Suprapubic skin (tissue), 4 donors: ENCODE data around the gene ALPL. TPM values are rescaled to one million over a fixed set of nuclear protein-coding genes. Genes with fewer than 3 reads are reported as not detected.

Experiments used
- DNase-seq, 2 donors: peaks; one replicate each; pipeline ENCODE4 v3.0.0-alpha.2; 2019; ENCODE audit warnings: low spot score in 2 of 2
- H3K27ac ChIP-seq: fragments of 200-600 bp; sonication (generic); one replicate; pipeline ENCODE4 v1.5.1; 2019
- H3K27me3 ChIP-seq: fragments of 200-600 bp; sonication (generic); one replicate; pipeline ENCODE4 v1.5.1; 2019
- H3K36me3 ChIP-seq: fragments of 200-600 bp; sonication (generic); one replicate; pipeline ENCODE4 v1.5.1; 2019
- H3K4me1 ChIP-seq: fragments of 200-600 bp; sonication (generic); one replicate; pipeline ENCODE4 v1.5.1; 2019
- H3K4me3 ChIP-seq: fragments of 200-600 bp; sonication (generic); one replicate; pipeline ENCODE4 v1.5.1; 2019; ENCODE audit warnings: mild to moderate bottlenecking
- H3K9me3 ChIP-seq: fragments of 200-600 bp; sonication (generic); one replicate; pipeline ENCODE4 v1.5.1; 2019
- EP300 ChIP-seq: sonication (generic); formaldehyde crosslinking; IDR thresholded peaks from one replicate; pipeline ENCODE4 v1.6.1; 2017; ENCODE audit warnings: antibody characterized with exemption
- POLR2A ChIP-seq, 2 donors: fragments of 450-650 bp; IDR thresholded peaks; one replicate each; pipeline ENCODE4 v1.6.1; 2017; ENCODE audit warnings: antibody characterized with exemption in 2 of 2, mild to moderate bottlenecking in 2 of 2, moderate library complexity in 2 of 2
- POLR2AphosphoS5 ChIP-seq, 3 donors: sonication (generic); formaldehyde crosslinking; IDR thresholded peaks; one replicate each; pipeline ENCODE4 v1.6.1; 2017; ENCODE audit warnings: antibody characterized with exemption in 3 of 3
- WGBS: methylation state at CpG from one replicate; pipeline ENCODE4 v1.1.5; 2018; 5-methylcytosine and 5-hydroxymethylcytosine counted together
- total RNA-seq, 4 donors: library from RNA; depleted of rRNA; stranded (reverse); fragments of >200 nt; gene quantifications; one replicate each; pipeline ENCODE4 v1.1.0, GENCODE V29; 2016
- TF ChIP-seq, protein P1 (sequence below), 2 donors: fragments of 200-600 bp in 1 of 2; fragments of 450-650 bp in 1 of 2; sonication (generic) in 1 of 2; IDR thresholded peaks; one replicate each; pipeline ENCODE4 v1.5.1; 2016 to 2019; ENCODE audit warnings: antibody characterized with exemption in 2 of 2, mild to moderate bottlenecking in 1 of 2, moderate library complexity in 1 of 2

The ALPL gene
- total RNA-seq, 4 donors from 2014 or later = 5.1 to 9.7 (median 6.0) TPM

DNA sequence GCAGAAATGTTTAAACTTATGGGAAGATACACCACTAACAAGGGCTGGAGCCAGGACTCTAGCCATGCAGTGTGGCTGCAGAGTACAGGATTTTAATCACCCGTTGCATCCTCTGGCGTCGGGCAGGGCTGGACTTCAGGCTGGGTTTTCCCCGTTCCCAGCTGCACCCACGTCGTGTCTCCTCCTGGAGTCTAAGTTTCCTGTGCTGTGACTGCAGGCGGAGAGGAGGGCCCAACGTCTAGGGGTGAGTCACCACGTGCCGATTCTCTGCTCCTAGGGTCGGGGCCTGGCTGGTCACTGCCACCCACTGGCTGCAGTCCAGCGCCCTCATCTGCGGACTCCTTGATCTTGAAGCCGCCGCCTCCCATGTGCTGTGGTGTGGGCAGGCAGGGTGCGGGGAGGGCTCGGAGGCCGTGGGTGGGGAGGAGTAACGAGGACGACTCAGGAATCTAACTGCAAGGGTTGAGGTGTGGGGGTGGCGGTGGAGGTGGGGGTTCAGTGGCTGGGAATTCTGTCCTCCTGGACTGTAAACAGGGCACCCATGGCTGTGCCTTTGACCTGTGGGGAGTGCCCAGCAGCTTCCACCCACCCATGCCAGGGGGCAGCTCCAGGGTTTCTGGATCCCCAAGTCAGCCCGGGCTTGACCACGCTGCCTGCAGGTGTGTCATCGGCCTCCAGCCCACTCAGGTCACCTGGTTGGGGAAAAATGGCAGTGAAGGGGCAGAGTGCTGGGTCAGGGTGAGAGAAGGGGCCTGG lies 77.8 kb downstream of the ALPL start:
- H3K36me3 ChIP-seq = no peaks in the 10 kb centered on the region
- peaks cover 34% of the 10 kb centered on the region for H3K4me1 ChIP-seq
- no peaks in the 10 kb centered on the region for H3K9me3 ChIP-seq
- TF ChIP-seq POLR2A (IDR thresholded peaks at IDR 0.05) (no peak), EP300 (no peak), POLR2AphosphoS5 (IDR thresholded peaks at IDR 0.05) (no peak)
- TF ChIP-seq, protein P1, sequence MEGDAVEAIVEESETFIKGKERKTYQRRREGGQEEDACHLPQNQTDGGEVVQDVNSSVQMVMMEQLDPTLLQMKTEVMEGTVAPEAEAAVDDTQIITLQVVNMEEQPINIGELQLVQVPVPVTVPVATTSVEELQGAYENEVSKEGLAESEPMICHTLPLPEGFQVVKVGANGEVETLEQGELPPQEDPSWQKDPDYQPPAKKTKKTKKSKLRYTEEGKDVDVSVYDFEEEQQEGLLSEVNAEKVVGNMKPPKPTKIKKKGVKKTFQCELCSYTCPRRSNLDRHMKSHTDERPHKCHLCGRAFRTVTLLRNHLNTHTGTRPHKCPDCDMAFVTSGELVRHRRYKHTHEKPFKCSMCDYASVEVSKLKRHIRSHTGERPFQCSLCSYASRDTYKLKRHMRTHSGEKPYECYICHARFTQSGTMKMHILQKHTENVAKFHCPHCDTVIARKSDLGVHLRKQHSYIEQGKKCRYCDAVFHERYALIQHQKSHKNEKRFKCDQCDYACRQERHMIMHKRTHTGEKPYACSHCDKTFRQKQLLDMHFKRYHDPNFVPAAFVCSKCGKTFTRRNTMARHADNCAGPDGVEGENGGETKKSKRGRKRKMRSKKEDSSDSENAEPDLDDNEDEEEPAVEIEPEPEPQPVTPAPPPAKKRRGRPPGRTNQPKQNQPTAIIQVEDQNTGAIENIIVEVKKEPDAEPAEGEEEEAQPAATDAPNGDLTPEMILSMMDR (IDR thresholded peaks at IDR 0.05) = no peak
- H3K27ac ChIP-seq = no peak overlapping the region
- H3K4me3 ChIP-seq = no peak overlapping the region
- H3K27me3 ChIP-seq = peaks cover 36% of the 10 kb centered on the region
- WGBS = 22% methylated on average over 20 of the region's 24 CpGs
- no peak for DNase-seq

DNA sequence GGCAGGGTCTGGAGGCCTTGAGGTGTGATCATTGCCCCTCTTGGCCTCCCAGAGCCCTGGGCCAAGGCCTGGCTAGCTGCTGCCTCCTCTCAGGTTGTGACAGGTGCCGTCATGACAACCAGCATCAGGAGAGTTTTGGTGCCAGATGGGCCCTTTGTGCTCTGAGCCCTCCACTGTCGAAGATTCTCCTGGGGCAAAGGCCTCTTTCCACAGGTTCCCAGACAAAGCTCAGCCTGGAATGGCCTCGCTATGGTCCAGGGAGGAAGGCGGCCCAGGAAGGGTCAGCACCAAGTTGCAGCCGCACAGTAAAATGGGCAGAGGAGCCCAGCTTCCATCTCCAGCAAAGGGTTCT lies 78.4 kb downstream of the ALPL start:
- peaks cover 36% of the 10 kb centered on the region for H3K27me3 ChIP-seq
- no peak for DNase-seq
- H3K27ac ChIP-seq = no peak overlapping the region
- H3K36me3 ChIP-seq = no peaks in the 10 kb centered on the region
- H3K9me3 ChIP-seq = no peaks in the 10 kb centered on the region
- peaks cover 34% of the 10 kb centered on the region for H3K4me1 ChIP-seq
- 80% methylated on average over 1 of the region's 5 CpGs for WGBS
- no peak for TF ChIP-seq POLR2AphosphoS5 (IDR thresholded peaks at IDR 0.05)
- no peak for TF ChIP-seq EP300
- TF ChIP-seq, protein P1 (IDR thresholded peaks at IDR 0.05) = no peak
- no peak for TF ChIP-seq POLR2A (IDR thresholded peaks at IDR 0.05)
- H3K4me3 ChIP-seq = no peak overlapping the region

DNA sequence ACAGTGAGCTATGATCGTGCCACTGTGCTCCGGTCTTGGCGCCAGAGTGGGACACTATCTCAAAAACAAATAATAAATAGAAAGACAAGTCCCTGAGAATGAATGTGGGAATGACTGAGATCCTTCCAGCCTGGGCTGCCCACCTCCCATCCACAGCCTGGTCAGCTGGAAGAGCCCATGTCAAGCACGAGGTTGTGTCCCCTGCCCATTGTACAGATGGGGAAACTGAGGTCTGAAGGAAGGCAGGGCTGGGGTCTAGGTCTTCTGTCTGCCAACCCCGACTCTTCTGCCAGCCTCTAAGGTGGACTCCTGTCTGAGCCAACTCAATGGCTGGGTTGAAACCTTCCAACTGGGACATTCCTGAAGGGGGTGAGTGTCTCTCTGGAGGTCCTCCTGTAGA lies 80.4 kb downstream of the ALPL start:
- no peak for DNase-seq
- peaks cover 38% of the 10 kb centered on the region for H3K27me3 ChIP-seq
- WGBS = 96% methylated on average over 5 of the region's 5 CpGs

DNA sequence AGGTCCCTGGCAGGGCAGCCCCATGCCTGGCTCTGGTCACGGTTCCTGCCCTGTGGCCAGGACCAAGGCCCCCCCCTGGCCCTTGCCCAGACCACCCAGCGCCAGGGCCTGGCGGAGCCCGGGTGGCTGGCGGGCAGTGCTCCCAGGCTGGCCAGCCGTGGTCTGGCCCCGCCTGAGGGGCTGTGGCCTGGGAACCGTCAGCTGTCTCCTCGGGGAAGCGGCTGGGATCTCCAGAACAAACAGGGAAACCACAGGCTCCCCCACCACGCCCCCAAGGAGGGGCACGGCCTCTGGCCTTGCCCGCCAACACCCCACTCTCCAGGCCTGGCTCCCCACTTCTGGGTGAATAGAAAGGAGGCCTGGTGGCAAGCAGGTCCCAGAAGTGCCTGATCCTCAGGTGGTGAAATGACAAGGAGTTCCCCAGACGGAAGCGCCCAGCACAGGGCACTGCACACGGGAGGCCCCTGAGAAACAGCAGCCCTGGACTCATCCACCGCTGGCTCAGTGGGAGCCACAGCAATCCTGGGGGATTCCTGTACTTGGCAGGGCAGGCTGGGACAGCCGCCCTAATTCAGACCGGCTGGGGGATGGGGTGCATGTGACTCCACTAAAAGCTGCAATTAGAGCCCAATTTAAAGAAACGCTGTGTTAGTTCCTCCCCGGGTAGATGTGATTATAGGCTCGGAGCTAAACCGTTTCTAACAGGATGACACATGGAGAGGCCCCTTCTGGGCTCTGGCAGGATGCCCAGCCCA lies 81.1 kb downstream of the ALPL start:
- Histone ChIP-seq H3K27me3 (peaks cover 38% of the 10 kb centered on the region), H3K9me3 (no peaks in the 10 kb centered on the region), H3K36me3 (no peaks in the 10 kb centered on the region), H3K4me1 (peaks cover 34% of the 10 kb centered on the region), H3K27ac (no peak overlapping the region), H3K4me3 (no peak overlapping the region)
- TF ChIP-seq, protein P1 (IDR thresholded peaks at IDR 0.05) = no peak
- TF ChIP-seq EP300 = no peak
- no peak for TF ChIP-seq POLR2A (IDR thresholded peaks at IDR 0.05)
- TF ChIP-seq POLR2AphosphoS5 (IDR thresholded peaks at IDR 0.05) = no peak
- 17% methylated on average over 5 of the region's 23 CpGs for WGBS
- no peak for DNase-seq

More for the DNA sequence above, 80.4 kb downstream of the ALPL start:
- Histone ChIP-seq H3K4me3 (no peak overlapping the region), H3K9me3 (no peaks in the 10 kb centered on the region), H3K27ac (no peak overlapping the region), H3K4me1 (peaks cover 34% of the 10 kb centered on the region), H3K36me3 (no peaks in the 10 kb centered on the region)
- no peak for TF ChIP-seq POLR2A (IDR thresholded peaks at IDR 0.05)
- TF ChIP-seq POLR2AphosphoS5 (IDR thresholded peaks at IDR 0.05) = no peak
- TF ChIP-seq, protein P1 (IDR thresholded peaks at IDR 0.05) = no peak
- TF ChIP-seq EP300 = no peak

DNA sequence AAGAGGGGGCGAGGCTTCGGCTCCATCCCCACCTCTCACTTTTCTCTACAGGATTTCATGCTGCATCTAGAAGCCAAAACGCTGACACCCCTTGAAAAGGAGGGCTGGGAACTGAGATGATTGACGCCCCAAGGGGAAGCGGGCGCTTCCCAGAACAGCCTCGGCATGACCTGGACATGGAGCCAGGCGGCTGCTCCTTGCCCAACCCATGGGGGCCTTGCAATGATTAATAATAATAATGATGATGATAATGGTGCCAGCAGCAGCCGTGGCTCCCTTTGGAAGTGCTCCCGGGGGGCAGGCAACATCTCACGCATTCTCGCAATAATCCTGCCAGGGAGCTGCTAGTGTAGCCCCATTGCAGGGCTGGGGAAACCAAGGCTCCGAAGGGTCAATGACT lies 81.7 kb downstream of the ALPL start:
- Histone ChIP-seq H3K36me3 (no peaks in the 10 kb centered on the region), H3K9me3 (no peaks in the 10 kb centered on the region), H3K4me3 (no peak overlapping the region), H3K27me3 (peaks cover 38% of the 10 kb centered on the region), H3K4me1 (peaks cover 28% of the 10 kb centered on the region), H3K27ac (no peak overlapping the region)
- no peak for DNase-seq
- WGBS = 80% methylated on average over 1 of the region's 13 CpGs
- TF ChIP-seq POLR2AphosphoS5 (IDR thresholded peaks at IDR 0.05) = no peak
- no peak for TF ChIP-seq POLR2A (IDR thresholded peaks at IDR 0.05)
- TF ChIP-seq, protein P1 (IDR thresholded peaks at IDR 0.05) = no peak
- no peak for TF ChIP-seq EP300
